ENCODE results near the gene SEC23A.

DNA sequence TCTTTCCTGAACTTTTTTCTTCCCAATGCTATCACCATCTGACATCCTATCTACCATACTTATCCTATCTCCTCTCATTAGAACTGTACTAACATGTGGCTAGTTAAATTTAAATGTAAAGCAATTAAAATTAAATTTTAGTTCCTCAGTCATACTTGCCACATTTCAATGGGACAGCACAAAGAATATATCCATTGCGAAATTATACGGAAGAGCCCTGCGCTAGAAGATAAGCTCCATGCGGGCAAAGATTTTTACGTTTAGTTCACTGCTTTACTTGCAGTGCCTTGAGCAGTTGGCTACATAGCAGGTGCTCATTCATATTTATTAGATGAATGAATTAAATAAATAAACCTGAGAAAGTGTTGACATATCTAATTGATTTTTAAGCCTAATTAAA is 33.1 kb downstream of the SEC23A start:
- TF ChIP-seq EGR1 (IDR thresholded peaks at IDR 0.05; ENCODE audit: low read depth in 2 of 2): no peak
- TF ChIP-seq CTCF (IDR thresholded peaks at IDR 0.05; ENCODE audit: low read depth, low read length, missing input control): no peak
- no peak for TF ChIP-seq MAX (IDR thresholded peaks at IDR 0.05)
- no peak for TF ChIP-seq RAD21 (IDR thresholded peaks at IDR 0.05)
- TF ChIP-seq SP1 (IDR thresholded peaks at IDR 0.05): no peak
- TF ChIP-seq, protein P1, sequence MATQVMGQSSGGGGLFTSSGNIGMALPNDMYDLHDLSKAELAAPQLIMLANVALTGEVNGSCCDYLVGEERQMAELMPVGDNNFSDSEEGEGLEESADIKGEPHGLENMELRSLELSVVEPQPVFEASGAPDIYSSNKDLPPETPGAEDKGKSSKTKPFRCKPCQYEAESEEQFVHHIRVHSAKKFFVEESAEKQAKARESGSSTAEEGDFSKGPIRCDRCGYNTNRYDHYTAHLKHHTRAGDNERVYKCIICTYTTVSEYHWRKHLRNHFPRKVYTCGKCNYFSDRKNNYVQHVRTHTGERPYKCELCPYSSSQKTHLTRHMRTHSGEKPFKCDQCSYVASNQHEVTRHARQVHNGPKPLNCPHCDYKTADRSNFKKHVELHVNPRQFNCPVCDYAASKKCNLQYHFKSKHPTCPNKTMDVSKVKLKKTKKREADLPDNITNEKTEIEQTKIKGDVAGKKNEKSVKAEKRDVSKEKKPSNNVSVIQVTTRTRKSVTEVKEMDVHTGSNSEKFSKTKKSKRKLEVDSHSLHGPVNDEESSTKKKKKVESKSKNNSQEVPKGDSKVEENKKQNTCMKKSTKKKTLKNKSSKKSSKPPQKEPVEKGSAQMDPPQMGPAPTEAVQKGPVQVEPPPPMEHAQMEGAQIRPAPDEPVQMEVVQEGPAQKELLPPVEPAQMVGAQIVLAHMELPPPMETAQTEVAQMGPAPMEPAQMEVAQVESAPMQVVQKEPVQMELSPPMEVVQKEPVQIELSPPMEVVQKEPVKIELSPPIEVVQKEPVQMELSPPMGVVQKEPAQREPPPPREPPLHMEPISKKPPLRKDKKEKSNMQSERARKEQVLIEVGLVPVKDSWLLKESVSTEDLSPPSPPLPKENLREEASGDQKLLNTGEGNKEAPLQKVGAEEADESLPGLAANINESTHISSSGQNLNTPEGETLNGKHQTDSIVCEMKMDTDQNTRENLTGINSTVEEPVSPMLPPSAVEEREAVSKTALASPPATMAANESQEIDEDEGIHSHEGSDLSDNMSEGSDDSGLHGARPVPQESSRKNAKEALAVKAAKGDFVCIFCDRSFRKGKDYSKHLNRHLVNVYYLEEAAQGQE (IDR thresholded peaks at IDR 0.05): no peak
- no peak for TF ChIP-seq HNF4A (conservative IDR thresholded peaks at IDR 0.05)

All from liver (tissue), 3 donors.